Type B pancreatic cell (in vitro differentiated cells): Measurements from ENCODE around the gene PTPN13. TPM values are rescaled to one million over a fixed set of nuclear protein-coding genes. Genes with fewer than 3 reads are reported as not detected.
A peak's percentile ranks its signal among the peaks of the same experiment; 100 is the strongest.

Experiments
- DNase-seq: peaks from one replicate; pipeline ENCODE4 v3.0.0; 2021; ENCODE audit warnings: mixed read lengths; ENCODE audit not compliant: unreplicated experiment; ENCODE audit errors: extremely low spot score
- H3K27ac Mint-ChIP-seq: 2 replicates; pipeline ENCODE4 v1.8.0; 2021; ENCODE audit warnings: mild to moderate bottlenecking, mixed read lengths
- H3K27me3 Mint-ChIP-seq: 2 replicates; pipeline ENCODE4 v1.8.0; 2021; ENCODE audit warnings: mixed read lengths
- H3K36me3 Mint-ChIP-seq: 2 replicates; pipeline ENCODE4 v1.8.0; 2021; ENCODE audit warnings: mixed read lengths
- H3K4me1 Mint-ChIP-seq: one replicate; pipeline ENCODE4 v1.8.0; 2021; ENCODE audit warnings: mixed read lengths; ENCODE audit not compliant: unreplicated experiment
- H3K4me3 Mint-ChIP-seq: 2 replicates; pipeline ENCODE4 v1.8.0; 2021; ENCODE audit warnings: mild to moderate bottlenecking, mixed read lengths
- H3K9me3 Mint-ChIP-seq: 2 replicates; pipeline ENCODE4 v1.8.0; 2021; ENCODE audit warnings: mixed read lengths
- total RNA-seq: library from RNA; stranded (reverse); gene quantifications from 2 replicates; pipeline ENCODE4 v1.2.1, GENCODE V29; 2021; ENCODE audit warnings: low replicate concordance
- TF ChIP-seq, protein P1 (sequence below): fragments of 200-600 bp; sonication (generic); conservative IDR thresholded peaks from 2 replicates; pipeline ENCODE4 v1.5.0; 2021; ENCODE audit warnings: antibody characterized with exemption, mild to moderate bottlenecking

Gene PTPN13
- total RNA-seq, 1 donor from 2014 or later = 69.0 TPM

DNA sequence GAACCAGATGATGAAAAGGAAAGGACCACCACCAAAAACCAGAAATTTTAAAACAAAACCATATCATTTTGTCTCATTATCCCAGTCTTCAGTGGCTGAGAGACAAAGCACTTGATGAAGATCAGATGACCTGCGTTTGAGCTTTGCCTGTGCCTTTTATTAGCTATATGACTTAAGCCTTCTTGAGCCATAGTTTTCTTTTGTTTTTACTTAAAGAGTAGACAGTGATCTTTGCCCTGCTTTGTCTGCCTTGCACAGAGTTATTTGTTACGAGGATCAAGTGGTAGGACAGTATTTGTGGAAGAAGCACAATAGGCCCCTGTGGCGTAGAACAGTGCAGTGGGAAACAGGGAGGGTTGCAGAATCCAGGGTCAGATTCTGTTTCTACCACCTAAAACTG is 165.2 kb downstream of the PTPN13 start:
- no peak for DNase-seq
- TF ChIP-seq, protein P1, sequence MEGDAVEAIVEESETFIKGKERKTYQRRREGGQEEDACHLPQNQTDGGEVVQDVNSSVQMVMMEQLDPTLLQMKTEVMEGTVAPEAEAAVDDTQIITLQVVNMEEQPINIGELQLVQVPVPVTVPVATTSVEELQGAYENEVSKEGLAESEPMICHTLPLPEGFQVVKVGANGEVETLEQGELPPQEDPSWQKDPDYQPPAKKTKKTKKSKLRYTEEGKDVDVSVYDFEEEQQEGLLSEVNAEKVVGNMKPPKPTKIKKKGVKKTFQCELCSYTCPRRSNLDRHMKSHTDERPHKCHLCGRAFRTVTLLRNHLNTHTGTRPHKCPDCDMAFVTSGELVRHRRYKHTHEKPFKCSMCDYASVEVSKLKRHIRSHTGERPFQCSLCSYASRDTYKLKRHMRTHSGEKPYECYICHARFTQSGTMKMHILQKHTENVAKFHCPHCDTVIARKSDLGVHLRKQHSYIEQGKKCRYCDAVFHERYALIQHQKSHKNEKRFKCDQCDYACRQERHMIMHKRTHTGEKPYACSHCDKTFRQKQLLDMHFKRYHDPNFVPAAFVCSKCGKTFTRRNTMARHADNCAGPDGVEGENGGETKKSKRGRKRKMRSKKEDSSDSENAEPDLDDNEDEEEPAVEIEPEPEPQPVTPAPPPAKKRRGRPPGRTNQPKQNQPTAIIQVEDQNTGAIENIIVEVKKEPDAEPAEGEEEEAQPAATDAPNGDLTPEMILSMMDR = no peak
- Mint-ChIP-seq H3K4me1 (no peaks in the 10 kb centered on the region), H3K36me3 (peaks cover 33% of the 10 kb centered on the region), H3K9me3 (no peaks in the 10 kb centered on the region), H3K27ac (no peak overlapping the region), H3K27me3 (no peaks in the 10 kb centered on the region), H3K4me3 (no peak overlapping the region)

- TF ChIP-seq, protein P1 = no peak
- DNase-seq = no peak
- no peaks in the 10 kb centered on the region for H3K27me3 Mint-ChIP-seq
- peak overlapping the region; percentile 23 for H3K27ac Mint-ChIP-seq
- no peak overlapping the region for H3K4me3 Mint-ChIP-seq
- no peaks in the 10 kb centered on the region for H3K9me3 Mint-ChIP-seq
- H3K36me3 Mint-ChIP-seq = peaks cover 35% of the 10 kb centered on the region
- H3K4me1 Mint-ChIP-seq = no peaks in the 10 kb centered on the region
Observed at GRCh38 chr4:86762649-86763048, 168.5 kb downstream of the PTPN13 start.

GRCh38 chr4:86769794-86770193 is 175.7 kb downstream of the PTPN13 start:
- Mint-ChIP-seq H3K4me1 (no peaks in the 10 kb centered on the region), H3K4me3 (no peak overlapping the region), H3K27ac (no peak overlapping the region), H3K9me3 (no peaks in the 10 kb centered on the region), H3K27me3 (no peaks in the 10 kb centered on the region), H3K36me3 (peaks cover 29% of the 10 kb centered on the region)
- no peak for DNase-seq
- TF ChIP-seq, protein P1 = no peak

- Mint-ChIP-seq H3K27ac (no peak overlapping the region), H3K36me3 (peaks cover 33% of the 10 kb centered on the region), H3K9me3 (no peaks in the 10 kb centered on the region), H3K4me1 (no peaks in the 10 kb centered on the region), H3K27me3 (no peaks in the 10 kb centered on the region), H3K4me3 (no peak overlapping the region)
- no peak for DNase-seq
- TF ChIP-seq, protein P1 = no peak
Observed at GRCh38 chr4:86771141-86771540, 177.0 kb downstream of the PTPN13 start.

DNA sequence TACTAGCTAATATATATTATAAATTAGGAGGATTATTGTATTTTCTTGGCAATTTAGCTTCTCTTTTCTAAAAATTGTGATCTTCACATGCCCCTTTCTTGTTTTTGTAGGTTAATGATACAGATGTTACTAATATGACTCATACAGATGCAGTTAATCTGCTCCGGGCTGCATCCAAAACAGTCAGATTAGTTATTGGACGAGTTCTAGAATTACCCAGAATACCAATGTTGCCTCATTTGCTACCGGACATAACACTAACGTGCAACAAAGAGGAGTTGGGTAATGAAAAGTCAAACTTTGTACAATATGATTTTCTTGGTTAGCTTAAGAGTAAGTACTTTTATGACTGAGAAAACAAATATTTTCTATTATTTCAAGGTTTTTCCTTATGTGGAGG is 180.9 kb downstream of the PTPN13 start:
- H3K27ac Mint-ChIP-seq = no peak overlapping the region
- H3K4me3 Mint-ChIP-seq = no peak overlapping the region
- H3K9me3 Mint-ChIP-seq = no peaks in the 10 kb centered on the region
- no peaks in the 10 kb centered on the region for H3K4me1 Mint-ChIP-seq
- TF ChIP-seq, protein P1 = no peak
- no peaks in the 10 kb centered on the region for H3K27me3 Mint-ChIP-seq
- peaks cover 37% of the 10 kb centered on the region for H3K36me3 Mint-ChIP-seq
- DNase-seq = no peak

DNA sequence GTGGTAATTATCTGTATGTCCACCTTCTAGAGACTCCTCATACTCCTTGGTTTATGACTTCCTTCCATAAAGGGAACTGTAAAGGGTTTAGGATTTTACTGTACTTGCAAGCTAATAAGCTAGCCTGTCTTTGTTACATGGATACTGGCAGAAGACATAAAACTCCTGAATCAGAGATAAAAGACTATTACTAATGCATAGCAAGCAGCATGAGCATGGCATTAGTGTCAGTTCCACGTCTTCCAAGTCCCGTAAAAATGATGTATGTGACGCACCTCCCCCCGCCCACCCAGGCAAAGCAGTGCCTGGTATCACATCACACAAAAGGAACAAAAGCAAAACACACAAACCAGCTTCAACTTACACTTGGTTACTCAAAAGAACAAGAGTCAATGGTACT is 184.1 kb downstream of the PTPN13 start:
- TF ChIP-seq, protein P1 = no peak
- peaks cover 38% of the 10 kb centered on the region for H3K36me3 Mint-ChIP-seq

More for the DNA sequence above, 184.1 kb downstream of the PTPN13 start:
- Mint-ChIP-seq H3K9me3 (no peaks in the 10 kb centered on the region), H3K27ac (peak overlapping the region; percentile 39), H3K4me1 (no peaks in the 10 kb centered on the region), H3K4me3 (no peak overlapping the region), H3K27me3 (no peaks in the 10 kb centered on the region)
- no peak for DNase-seq
